Activated CD8-positive, alpha-beta memory T cell treated with anti-CD3 and anti-CD28 coated beads, Interleukin-2, amount 50 U/mL, for 1 hour (primary cell): ENCODE data around the gene WDR37.
A peak's percentile ranks its signal among the peaks of the same experiment; 100 is the strongest.
"Not testable (repeated sequence)": the region's sequence is repeated elsewhere in the genome, so short reads cannot be mapped to it uniquely, and the experiment has no call there.

ENCODE experiments used
- DNase-seq: peaks from one replicate; pipeline ENCODE4 v3.0.0-alpha.2; 2020; ENCODE audit errors: extremely low read depth

Gene WDR37

DNA sequence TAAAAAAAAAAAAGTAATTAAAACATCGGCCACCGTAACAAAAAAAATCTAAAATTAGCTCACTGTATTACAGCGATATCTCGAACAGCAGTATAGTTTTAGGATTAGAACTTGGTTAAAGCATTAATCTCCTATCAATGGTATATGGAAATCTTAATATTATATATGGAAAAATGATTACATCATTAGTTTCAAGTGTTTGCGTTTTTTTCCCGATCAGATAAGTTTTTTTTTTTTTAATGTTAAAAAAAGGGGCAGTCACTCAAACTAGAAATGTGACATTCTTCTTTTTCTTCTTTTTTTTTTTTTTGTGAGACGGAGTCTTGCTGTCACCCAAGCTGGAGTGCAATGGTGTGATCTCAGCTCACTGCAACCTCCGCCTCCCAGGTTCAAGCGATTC is 14.7 kb upstream of the WDR37 start:
- no peak for DNase-seq

DNA sequence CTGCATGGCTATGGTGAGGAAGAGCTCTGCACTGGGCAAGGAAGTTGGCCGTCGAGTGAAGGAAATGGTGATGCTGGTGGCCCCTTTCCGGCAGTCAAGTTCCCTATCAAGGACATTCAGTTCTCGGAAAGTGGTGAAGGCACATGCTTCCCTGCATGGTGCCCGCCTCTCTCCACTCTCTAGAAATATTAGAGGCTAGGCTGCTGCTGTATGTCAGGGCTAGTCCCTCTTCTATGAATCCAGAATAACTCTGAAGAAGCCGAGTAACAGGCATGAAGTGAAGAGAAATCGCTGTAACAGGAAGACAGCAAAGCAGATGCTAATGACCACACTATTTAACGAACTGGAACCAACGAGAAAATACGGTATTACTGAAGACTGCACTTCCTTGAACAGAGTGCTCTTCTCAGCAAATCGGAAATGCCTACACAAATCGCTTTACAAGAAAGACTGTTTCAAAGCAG is 12.6 kb upstream of the WDR37 start:
- DNase-seq: no peak

DNA sequence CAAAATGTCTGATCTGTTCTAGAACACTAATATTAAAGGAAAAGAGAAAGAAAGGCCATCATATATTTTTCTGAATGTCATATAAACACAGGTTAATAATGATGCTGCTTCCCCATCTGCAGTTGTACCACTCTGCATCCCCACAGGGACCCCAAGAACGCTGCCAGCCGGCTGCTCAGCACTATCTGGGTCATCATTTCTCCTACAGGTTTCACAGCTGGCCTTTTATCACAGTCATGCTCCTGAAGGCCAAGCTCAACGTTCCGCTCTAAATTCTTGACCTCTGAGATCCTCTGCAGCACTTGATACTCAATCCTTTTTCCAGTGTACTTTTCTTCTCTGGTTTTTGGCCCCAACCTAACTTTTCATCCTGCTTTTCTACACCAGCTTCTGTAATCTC is 12.0 kb upstream of the WDR37 start:
- no peak for DNase-seq

DNA sequence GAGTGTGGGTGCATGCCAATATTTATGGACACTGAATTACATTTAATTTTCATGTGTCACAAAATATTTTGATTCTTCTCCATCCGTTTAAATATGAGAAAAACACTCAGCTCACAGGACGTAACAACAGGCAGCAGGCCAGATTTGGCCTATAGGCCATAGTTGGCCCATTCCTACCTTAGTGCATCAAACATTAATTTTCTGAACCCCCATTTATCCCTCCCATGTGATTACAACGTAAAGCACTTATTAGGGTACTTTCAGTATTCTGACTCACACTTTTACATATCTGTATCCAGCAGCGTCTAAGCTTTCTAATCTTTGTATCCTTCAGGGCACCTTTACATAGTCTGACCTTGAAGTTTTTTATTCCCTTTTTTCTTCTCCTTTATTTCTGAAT is 11.2 kb upstream of the WDR37 start:
- no peak for DNase-seq

DNA sequence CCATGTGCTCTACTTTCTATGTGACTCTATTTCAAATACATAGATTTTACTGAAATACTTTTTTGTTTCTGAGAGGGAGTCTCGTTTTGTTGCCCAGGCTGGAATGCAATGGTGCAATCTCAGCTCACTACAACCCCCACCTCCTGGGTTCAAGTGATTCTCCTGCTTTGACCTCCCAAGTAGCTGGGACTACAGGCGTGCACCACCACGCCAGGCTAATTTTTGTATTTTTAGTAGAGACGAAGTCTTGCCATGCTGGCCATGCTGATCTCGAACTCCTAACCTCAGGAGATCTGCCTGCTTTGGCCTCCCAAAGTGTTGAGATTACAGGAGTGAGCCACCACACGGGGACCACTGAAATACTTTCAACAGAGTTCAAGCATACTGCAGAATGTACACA is 10.8 kb upstream of the WDR37 start:
- DNase-seq: no peak

DNA sequence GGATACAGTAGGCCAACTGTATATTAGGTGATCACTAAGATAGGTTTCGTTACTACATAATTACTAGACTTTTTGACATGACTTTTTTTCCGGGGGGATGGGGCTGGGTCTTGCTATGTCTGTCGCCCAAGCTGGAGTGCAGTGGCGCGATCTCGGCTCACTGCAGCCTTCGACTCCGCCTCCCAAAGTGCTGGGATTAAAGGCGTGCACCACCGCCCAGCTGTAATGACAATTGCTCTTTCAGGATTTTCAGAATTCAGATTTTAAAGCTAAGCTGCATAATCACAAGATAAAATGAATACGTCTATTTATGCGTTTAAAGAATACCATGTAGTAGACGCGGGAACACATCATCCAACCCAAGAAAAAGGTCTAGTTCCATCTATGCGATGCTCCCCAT is 8.2 kb upstream of the WDR37 start:
- no peak for DNase-seq

DNA sequence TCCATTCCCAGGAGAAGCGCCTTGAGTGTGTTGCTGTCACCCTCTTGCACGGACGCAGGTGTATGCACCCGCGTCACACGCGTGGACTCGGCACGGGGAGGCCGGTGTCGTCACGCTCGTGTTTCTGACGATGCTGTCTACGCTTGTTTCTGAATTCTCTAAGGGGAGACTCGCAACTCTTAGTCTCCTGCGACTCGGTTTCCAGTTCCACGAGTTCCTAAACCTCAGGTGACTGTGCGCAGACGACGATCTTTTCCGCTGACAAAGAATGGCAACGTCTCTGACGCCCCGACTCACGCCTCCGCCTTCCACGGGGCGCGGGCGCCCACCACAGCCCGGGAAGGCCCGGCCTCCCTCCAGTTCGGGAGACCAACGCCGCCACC is 7.8 kb upstream of the WDR37 start:
- no peak for DNase-seq

DNA sequence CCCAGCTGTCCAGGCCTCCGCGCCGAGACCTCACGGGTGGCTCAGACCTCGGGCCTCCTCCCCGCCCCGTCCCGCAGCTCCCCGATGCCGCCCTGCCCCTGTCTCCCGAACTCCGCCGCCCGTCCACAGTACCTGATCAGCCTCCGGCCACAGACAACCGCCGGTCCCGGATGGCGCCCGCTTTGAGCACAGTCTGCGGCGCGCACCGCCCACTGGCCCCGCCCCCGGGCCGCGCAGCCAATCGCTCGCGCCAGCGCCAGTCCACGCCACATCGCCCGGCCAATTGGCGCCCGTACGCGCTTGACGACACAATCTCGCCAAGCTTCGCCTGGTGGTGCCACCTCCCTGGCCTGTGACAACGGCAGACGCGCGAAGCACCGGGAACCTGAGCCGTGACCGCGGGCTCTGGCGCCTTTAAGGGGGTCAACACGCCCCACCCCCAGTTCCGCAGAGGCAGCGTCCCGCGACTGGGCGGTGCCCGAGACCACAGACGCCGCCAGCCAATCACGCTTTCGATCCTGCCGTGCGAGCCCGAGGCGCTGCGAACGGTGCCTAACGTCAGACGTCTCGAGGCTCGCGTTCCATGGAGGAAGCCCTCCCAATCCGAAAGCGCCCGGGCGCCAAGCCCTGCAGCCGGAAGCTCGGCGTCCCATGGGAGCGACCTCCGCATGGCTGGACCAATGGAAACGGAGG is 7.3 kb upstream of the WDR37 start, which contains the start of gene IDI1:
Gene IDI1, minus strand, starts transcription at position 388 of the 693 bp plus-strand sequence. Its CDS starts 116 bp downstream, at position 272.
- peak; percentile 93 for DNase-seq

DNA sequence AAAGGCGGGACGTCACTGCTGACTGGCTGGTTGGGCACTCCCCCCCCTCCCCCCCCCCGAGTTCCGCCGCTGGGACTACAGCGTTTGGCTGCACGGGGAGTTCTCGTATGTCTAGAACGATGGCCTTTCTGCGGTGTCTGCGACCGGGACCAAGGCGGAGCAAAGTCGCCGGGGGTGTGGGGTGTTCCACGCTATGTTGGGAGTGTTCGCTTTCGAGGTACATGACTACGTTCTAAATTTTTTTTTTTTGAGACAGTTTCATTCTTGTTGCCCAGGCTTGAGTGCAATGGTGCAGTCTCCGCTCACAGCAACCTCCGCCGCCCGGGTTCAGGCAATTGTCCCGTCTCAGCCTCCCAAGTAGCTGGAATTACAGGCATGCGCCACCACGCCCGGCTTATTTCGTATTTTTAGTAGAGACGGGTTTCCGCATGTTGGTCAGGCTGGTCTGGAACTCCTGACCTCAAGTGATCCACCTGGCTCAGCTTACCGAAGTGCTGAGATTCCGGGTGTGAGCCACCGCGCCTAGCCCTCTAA is 6.7 kb upstream of the WDR37 start:
- DNase-seq: no peak

DNA sequence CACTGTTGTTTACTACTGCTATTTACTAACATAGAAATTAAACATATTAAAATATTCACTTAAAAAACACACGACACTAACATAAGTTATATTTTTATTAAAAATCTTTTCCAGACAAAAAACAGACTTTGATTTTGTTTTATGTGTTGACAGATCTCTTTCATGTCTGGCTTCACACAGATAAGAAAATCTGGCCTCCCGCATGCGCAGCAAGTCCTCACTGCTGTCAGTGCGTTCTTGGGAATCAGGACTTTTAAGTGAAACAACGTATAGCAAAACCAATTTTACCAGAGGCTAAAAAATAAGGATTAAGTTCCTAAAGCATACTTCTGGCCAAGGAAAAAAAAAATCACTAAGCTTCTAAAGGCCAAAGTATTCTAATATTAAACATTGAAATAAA is 6.0 kb upstream of the WDR37 start:
- DNase-seq: no peak

DNA sequence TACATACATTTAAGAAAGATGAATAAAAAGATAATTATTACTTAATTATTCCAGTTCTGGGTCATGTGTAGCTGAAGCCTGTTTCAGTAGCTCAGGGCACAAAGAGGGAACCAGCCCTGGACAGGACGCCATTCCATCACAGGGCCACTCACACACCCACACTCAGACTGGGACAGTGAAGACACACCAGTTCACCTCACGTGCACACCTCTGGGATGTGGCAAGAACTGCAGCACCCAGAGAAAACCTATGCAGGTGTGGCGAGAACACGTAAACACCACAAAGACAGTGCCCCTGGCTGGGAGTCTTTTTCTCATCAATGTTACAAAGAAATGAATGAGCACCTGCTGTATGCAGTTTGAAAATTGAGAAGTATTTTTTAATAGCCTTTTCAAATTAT is 5.6 kb upstream of the WDR37 start:
- DNase-seq: no peak

DNA sequence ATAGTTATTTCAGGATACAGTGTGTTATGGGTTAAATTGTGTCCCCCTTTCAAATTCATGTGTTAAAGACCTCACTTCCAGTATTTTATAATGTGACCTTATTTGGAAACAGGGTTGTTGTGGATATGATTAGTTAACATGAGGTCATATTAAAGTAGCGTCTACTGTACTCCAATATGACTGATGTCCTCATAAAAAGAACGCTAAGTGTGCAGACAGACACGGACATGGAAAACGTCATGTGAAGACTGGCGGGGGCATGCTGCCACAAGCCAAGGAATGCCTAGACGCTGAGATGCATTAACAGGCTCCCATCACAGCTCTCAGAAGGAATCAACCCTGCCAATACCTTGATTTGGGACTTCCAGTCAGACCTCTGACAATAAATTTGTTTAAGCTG is 1.5 kb upstream of the WDR37 start:
- no peak for DNase-seq

DNA sequence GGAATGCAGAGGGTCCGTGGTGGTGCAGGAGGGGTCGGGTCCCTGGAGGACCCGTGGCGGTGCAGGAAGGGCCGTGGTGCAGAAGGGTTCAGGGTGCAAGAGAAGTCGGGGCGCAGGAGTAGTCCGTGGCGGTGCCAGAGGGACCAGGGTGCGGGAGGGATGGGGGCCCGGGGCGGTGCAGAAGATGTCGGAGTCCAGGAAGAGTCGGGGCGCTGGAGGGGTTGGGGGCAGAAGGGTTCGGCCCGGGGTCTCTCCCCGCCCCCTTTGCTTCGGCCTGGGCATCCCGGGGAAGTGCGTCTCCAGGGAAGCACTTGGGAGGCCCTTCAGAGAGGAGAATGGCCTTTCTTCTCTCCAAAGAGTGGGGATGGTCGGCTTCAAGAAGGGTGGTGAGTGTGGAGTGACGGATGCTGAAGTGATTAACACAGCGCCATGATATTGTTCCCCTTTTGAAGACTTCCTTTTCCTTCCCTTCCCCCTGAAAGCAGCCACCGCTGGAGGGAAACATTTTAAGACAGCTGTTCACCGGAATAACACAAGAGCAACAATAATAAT is 997 bp downstream of the WDR37 start:
- DNase-seq: no peak

DNA sequence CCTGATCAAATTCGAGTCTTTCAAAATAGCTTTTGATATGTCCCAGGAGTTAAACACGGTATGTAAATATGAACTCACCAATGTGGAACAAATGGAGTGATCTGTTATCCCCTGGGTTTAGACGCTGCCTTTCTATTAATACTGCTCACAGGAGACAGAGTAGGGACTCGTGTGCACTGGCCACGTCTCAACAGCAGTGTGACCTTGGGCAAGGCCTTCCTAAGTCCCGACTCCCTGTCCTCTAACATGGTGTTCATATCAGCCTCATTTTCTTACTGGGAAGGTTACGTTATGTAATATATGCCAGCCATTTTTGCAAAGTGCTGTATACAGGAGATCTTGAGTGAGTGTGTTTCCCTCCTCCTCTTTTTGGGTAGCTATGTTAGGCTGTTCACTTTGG is 1.8 kb downstream of the WDR37 start:
- no peak for DNase-seq

DNA sequence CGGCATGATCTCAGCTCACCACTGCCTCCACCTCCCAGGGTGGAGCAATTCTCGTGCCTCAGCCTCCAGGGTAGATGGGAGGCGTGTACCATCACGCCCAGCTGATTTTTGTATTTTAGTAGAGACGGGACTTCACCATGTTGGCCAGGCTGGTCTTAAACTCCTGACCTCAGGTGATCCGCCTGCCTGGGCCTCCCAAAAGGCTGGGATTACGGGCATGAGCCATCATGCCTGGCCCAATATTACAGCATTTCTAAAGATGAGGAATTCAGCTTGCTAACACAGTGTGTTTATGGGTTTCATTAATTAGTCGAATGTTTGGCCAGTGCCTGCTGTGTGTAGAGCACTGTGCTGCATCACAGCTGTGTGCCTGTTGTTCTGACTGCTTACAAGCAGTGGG is 3.7 kb downstream of the WDR37 start:
- no peak for DNase-seq

DNA sequence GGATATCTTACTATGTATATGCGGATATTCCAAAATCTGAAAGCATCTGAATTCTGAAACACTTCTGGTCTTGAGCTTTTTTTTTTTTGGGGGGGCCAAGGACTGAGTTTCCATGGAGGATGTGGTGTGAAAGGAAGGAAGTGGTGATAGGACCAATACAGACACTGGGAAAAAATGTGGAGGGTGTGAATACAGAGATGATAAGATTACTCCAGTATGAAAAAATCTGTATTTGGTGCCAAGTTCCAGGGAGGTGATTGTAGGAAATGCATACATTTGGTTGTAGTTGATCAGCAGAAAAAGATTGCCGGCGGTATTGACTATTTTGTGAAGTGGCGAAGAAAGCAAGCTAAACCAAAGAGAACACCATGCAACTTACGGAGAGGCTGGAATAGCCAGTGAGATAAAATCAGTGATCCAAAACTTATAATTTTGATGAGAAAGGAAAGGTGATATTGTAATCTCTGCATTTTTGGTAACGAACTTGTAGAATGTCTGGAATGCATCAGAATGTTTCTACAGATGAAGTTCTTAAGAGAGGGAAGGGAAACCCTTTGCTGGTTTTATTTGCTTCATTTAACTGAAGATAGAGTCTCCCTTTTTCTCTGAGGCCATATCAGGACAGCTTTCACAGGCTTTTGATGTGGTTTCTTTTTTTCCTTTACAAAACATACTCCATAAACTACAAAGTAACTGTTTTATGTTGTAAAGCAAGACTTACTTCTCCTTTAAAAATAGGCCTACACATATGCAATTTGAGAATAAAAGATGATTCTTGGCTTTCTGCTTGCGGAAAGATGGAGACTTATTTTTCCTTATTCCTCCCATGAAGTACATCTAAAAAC is 6.0 kb downstream of the WDR37 start:
- DNase-seq: no peak

DNA sequence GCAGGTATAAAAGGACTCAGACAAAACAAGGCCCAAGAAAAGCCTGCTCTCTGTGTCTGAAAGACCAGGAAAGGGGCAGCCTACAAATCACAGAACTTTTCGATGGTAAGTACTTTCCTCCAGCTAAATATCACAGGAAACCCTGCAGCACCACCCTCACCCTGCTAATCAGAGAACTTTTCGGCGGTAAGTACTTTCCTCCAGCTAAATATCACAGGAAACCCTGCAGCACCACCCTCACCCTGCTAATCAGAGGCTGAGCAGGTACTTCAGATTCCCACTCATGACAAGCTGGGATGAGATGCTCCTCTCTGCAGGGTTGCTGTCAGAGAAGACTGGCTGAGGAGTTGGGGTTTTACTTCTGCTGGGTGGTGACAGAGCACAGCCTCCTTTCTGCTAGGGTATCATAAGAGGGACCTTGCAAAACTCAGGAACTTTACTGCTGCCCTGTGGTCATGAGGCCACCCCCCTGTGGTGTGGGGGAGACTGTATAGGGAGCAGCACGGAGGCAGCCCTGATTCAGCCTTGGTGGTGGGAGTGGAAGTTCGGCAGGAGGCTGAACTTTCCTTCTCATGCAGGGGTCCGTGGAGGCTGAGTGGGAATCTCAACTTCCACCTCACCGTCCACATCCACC is 7.2 kb downstream of the WDR37 start:
- DNase-seq: no peak

DNA sequence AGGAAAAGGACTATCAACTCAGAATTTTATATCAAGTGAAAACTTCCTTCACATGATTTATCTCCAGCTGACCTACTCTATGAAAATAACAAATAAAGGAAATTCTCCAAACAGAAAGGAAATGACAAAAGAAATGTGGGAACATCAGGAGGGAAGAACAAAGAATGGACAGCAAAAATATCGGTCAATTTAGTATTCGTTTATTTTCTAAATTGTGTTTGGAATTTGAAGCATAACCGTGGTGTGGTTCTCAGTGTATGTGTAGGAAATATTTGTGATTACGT is 8.7 kb downstream of the WDR37 start:
- DNase-seq: no peak

DNA sequence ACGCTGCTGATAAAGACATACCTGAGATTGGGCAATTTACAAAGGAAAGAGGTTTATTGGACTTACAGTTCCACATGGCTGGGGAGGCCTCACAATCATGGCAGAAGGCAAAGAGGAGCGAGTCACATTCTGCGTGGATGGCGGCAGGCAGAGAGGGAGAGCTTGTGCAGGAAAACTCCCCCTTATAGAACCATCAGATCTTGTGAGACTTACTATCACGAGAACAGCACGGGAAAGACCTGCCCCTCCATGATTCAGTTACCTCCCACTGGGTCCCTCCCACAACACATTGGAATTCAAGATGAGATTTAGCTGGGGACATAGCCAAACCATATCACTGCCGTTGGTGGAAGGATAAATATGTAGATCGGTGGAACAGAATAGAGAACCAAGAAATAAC is 10.5 kb downstream of the WDR37 start:
- DNase-seq: not testable (repeated sequence)

DNA sequence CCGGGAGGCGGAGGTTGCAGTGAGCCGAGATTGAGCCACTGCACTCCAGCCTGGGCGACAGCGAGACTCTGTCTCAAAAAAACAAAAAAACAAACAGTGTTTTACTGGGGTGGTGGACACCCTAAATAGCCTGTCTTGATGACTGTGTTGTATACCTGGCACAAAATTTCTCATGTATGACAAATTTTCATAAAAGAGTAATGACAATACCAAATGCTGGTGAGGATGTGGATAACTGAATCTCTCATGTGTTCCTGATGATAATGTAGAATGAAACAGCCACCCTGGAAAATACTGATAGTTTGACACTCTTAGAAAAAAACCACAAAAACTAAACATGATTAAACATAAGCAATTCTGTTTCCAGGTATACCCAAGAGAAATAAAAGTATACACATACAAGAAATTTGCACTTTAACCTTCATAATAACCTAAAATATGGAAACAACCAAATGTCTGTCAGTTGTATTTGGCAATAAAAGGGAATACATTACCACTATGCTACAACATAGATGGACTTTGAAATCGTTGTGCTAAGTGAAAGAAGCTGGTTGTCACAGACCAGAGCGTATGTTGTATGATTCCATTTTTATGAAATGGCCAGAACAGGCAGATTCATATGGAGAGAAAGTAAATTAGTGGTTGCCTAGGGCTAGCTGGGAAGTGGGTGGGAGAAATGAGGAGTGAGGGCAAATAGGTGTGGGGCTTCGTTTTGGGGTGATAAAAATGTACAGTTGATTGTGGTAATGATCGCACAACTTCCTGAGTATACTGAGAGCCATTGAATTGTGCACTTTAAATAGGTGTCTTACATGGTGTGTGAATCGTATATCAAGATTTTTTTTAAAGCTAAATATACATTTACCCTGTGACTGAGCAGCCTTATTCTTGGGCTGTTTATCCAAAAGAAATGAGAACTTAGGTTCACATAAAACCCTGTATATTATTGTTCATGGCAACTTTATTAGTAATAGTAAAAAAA is 12.5 kb downstream of the WDR37 start:
- DNase-seq: no peak

DNA sequence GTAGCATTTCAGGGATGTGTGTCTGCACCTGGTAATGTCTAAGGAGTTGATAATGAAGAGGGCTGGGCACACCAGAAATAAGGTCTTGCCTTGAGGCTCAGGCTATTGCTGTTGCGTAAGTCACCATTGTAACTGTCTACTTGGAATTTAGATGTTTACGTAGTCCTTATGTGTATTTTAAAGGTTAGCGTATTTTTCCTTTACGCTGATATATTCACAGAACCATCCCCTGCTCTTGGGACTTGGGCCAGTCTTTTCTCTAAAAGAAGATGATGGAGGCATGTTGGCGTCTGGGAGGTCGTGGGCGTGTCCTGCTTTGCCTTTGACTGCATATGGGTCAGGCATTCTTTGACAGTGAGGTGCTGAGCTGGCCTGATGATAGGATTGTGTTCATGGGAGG is 14.7 kb downstream of the WDR37 start:
- DNase-seq: no peak
